ELR (cell line): ENCODE data around the gene GALT.
"Not testable (repeated sequence)": the region's sequence is repeated elsewhere in the genome, so short reads cannot be mapped to it uniquely, and the experiment has no call there.

ENCODE experiments used
- DNase-seq: peaks from one replicate; pipeline ENCODE4 v3.0.0-alpha.2; 2015; ENCODE audit warnings: low read depth

Gene GALT

DNA sequence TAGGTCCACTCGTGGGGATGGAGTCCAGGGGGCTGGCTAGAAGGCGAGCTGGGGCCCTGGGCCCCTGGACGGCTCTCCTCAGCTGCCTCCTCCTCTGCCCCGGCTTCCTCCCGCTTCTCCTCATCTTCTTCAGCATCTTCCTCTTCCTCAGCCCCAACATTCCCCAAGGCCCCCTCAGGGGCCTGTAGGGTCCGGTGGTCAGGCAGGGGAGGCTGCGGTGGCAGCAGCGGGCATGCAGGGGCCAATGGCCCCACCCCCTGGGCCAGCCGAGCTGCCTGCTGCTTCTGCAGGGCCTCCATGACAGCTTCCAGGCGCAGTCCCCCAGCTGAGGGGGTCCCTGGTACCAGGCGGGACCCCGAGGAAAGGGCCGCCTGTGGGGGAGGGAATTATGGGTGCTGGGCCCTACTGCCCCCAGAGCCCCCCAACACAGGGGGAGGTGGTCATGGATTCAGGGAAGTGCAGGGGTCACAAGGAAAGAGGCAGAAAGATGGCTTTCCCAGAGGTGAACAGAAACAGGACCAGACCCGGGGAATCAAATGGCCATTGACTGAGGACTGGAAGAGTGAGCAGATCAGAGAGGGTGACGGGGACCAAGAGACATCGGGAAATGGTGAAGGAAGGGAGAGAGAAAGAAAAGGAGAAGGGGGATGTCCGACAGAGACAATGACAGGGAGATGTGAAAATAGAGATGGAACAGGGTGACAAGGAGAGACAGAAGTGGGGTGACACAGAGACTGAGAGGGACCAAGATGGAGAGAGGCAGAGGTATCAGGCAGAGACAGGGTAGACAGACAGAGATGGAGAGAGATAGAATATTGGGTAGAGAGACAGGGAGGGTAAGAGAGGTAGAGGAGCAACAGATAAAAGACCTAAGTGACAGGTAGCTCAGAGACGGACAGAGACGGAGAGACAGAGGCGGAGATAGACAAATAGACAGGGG is 18.5 kb upstream of the GALT start:
- DNase-seq: no peak

DNA sequence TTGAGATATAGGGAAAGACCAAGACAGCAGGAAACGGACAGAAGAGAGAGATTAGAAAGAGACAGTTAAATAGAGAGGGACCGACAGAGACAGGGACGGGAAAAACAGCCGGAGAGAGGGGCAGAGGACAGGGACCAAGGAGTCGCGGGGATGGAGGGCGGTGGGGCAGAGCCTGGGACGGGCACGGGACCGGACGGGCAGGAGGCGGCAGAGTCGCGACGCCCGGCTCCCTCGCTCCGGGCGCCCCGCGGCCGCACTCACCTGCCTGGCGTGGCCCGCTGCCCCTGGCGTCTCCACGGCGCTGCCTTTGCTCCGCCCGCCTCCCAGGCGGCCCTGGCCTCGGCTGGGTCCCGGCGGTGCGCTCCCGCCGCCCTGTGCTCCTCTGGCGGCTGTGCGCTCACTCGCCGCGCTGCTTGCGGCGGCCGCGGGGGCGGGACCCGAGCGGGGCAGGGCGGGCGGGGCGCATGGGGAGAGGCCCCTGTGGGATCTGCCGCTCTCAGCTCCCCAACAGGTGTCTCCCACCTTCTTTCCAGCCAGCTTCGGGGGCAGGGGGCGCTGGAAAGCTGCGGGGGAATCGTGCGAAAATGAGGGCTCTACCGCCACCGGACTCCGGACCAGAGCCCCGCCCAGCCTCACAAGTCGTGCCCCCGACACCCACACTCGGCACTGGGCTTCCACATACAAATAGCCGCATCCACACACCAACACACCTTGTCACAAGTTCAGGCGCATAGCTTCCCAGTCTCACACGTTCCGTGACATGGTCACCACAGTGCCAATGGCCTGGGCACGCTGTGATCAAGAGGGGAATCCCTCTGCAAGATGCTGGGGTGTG is 17.6 kb upstream of the GALT start, which contains the start of gene ARID3C:
Gene ARID3C, minus strand, starts transcription at position 411 of the 835 bp plus-strand sequence. CDS start 1,052 bp downstream, outside the sequence.
- DNase-seq: no peak

DNA sequence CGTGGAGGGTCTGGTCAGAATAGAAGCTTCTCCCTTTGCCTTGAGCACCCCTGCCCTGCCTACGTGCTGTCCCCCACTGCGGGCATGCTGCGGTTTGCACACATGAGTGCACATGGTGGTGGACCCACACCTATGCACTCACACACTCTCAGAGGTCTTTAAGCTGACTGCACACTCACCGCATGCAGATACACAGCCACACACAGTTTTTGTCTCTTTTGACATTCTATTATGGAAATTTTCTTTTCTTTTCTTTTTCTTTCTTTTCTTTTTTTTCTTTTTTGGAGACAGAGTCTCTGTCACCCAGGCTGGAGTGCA is 17.0 kb upstream of the GALT start:
- no peak for DNase-seq

DNA sequence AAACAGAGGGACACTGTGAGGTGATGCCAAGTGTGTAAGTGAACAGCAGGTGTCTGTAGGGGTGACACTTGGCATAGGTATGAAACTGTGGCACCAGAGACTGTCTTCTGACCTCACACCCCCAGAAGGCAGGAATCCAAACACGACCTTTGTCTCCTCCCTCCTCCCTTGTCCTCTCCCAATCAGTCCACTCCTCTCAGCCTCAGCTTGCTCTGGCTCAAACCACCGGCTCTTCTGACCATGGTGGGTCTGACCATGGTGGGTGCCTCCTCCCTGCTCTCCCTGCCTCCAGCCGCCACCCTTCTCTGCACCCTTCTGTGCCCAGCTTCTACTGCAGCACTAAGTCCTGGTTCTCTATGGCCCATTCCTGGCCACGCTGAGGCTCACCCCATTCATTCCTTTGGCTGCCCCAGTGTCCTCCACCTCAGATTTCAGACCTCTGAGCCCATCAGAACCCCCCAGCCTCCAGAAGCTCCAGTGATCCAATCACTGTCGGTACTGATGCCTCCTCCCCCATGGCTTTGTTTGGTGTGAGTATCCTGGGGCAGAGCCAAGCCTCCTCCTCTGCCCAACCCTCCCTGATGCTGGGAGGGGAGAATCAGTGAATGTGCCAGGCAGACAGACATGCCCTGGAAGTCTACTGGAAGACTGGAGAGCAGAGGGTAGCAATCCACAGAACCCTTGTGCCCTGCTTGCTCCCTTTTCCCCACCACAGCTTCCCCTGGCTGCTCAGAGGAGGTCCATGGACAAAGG is 15.9 kb upstream of the GALT start:
- DNase-seq: no peak

DNA sequence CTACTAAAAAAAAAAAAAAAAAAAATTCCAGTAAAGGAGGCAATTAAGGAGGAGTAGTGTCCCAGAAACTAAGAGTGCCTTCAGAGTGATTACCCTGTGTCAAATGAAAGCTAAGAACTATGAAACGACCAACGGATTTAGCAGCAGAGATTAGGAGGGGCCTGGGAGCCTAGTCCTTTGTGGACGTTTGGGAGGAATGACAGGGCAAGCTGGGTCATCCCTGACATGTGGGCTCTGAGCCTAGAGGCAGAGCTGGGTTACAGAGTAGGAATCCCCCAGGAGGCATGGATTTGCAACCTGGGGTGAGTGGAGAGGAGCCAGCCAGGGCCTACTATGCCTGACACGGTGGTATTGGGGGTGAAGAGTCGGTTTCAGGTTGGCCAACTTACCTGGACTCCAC is 13.3 kb upstream of the GALT start:
- no peak for DNase-seq

DNA sequence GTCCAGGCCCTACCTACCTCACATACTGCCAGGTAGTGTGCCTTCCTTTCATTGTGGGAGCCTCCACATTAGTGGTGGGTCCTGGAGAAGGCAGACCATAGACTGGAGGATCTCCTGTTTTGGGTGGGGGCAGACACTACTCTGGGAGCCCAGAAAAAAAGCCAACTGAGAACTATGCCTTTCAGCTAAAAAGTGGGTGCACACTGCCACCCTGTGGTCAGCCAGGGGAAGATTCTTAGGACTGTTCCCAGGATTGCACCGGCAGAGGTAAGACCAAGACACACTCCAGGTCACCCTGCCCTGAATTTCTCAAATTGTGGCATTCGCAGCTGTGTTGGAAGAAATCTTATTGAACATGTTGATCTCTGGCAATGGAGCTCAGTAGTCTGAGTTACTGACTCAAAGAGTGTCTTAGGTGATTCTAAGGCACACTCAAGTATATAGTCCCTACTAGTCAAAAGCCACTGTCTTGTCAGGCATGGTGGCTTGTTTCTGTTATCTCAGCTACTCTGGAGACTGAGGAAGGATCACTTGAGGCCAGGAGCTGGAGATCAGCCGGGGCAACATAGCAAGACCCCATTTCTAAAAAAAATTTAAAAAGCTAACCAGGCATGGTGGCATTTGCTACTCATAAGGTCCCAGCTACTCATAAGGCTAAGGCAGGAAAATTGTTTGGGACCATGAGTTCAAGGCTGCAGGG is 12.5 kb upstream of the GALT start:
- peak; percentile 74 for DNase-seq

DNA sequence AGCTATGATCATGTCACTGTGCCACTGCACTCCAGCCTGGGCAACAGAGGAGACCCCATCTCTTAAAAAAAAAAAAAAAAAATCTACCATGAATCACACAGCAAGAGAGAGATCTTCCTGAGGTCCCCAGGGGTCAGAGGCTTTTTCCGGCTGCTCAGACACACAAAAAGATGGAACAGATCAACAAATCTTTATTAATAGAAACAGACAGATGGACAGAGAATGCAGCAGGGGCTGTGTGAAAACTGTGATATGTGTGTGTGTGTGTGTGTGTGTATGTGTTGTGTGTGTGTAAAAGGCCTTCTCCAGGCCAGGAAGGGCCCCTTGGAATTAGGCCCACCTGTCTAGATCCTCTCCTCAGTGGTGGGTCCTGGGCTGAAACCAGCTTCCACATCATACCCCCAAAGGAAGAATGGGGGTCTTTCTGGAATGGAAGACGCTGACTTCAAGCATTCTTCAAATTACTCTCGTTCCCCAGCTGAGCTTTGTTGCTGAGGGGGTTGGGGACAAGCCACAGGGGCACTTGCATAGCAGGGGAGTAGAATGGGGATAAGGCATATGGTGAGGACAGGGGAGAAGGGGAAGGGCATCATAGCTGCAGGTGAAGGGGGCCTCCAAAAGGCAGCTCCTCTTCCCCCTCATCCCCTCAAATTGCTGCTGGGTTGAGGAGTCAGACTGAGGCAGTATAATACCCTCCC is 11.8 kb upstream of the GALT start:
- no peak for DNase-seq

DNA sequence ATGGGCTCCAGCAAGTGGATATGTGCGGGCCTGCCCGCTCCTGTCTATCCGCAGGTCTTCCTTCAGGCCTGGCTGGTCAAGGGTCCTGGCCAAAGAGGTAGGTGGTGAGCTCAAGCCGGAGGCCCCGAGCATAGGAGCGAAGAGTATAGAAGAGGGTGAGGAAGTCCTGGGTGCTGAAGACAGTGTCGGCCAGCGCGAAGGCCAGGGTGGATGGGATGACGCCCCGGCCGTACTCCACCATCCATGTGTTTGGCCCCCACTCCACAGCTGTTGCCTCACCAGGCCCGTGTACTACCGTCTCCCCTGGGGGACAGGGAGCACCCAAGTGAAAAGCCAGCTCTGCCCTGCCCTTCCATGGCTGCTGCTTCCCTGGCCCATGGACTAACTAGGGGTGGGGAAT is 10.9 kb upstream of the GALT start:
- DNase-seq: no peak

DNA sequence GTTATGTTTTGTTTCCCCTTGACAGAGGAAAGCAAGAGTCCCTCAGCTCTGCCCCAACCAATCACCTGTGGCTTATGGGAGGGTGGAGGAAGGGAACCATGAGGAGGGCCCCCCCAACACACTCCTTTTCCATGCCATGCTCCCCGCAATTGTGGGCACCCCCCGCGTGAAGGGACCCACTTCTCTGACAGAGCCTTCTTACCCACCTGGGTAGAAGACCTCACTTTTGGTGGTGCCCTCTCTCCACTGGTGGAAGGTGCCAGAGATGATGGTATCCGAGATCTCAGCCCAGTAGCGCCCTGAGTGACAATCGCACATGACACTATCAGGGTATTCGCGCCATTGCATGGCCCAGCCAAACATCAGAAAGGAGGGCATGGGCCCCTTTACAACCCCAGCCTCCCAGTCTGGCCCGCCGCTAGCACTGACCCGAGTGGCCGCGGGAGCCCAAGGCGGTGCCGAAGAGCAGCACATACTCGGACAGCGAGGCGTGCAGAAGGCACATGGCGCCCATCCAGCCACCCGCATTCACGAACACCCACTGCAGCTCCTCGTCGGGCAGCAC is 9.6 kb upstream of the GALT start:
- peak; percentile 54 for DNase-seq

DNA sequence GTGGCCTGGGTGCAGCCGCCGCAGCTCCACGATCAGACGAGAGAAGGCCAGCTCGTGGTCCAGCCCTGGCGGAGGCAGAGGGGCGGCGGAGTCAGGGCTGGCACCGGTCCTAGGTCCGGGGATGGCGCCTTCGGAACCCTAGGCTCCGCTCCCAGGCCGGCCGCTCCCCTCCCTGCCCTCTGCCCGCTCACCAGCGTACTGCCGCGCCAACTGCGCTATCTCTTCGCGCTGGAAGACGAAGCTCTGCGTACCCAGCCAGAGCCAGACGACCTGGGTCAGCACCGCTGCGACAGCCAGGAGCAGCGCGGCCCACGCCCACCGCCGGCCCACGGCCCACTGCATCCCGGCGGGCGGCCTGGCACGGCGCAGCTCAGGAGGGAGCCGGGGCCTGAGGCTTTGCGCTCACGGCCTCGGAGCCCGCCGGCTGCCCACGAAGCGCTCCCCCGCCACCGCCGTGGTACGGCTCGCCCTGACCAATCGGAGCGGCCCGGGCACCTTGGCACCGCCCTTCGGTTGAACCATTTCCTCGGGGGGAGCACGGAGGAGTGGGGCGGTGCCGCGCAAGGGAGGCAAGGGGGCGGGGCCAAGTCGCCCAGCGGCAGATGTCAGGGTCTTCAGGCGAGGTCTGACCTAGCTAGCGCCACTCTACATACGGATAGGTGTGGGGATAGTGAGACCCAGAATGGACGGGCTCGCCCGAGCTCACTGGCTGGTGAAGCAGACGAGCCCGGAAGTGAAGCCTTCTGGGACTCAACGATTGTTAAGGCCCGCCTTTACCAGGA is 8.9 kb upstream of the GALT start, which contains the start of gene SIGMAR1:
Gene SIGMAR1, minus strand, starts transcription at position 432 of the 782 bp plus-strand sequence. Its CDS starts 90 bp downstream, at position 342.
- peak; percentile 94 for DNase-seq

DNA sequence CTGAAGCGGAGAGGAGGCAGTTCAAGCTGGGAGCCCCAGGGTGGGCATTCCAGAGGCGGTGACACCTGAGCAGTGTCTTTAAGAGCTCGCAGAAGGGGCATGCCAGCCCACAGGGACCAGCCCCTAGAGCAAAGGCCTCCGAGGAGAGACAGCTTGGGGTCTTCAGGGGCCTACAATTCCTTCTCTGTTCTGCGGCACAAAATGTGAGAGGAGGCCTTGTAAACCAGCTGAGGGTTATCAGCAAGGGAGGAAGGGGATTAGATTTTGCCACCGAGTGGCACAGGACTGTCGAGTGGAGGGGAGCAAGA is 8.4 kb upstream of the GALT start:
- no peak for DNase-seq

DNA sequence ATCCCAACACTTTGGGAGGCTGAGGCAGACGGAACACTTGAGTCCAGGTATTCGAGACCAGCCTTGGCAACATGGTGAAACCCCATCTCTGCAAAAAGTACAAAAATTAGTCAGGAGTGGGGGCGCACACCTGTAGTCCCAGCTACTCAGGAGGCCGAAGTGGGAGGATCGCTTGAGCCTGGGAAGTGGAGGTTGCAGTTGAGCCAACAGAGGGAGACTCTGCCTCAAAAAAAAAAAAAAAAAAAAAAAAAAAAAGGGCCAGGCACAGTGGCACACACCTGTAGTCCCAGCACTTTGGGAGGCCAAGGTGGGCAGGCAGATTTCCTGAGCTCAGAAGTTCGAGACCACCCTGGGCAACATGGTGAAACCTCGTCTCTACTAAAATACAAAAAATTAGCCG is 7.2 kb upstream of the GALT start:
- not testable (repeated sequence) for DNase-seq

DNA sequence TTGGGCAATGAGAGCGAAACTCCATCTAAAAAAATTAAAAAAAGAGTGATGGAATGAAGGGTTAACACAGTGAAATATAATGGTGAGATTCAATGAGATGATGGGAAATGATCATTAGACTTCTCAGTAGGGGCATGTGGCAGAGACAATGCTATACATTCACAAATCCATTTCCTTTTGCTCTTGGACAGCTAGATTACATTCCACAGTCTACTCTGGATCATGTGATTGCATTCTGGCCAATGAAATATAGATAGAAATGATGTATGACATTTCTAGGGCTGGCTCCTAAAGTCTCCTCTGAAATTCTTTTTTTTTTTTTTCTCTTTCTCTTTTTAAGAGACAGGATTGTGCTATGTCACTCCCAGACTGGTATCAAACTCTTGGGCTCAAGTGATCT is 3.8 kb upstream of the GALT start:
- DNase-seq: no peak

DNA sequence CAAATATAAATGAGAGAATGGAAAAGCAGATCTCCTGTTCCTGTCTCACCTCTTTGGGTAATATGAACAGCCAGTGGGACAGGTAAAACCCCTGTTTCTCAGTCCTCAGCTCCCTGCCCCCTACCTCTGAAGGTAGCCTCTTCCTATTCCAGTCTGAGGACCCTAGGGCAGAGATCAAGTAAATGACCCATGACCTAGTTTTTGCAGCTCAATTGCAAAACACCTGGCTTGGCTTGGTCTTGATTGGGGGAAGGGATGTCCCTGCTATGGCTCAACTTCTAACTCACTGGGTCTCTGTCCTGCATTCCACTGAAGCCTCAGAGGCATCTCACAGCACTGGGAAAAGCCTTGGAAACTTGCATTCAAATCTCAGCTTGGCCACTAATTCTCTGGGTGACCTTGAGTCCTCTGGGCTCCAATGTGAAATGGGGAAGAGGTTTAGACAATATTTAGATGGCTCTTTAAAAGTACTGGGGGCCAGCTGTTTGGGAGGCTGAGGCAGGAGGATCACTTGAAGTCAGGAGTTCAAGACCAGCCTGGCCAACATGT is 1.6 kb upstream of the GALT start:
- DNase-seq: no peak

DNA sequence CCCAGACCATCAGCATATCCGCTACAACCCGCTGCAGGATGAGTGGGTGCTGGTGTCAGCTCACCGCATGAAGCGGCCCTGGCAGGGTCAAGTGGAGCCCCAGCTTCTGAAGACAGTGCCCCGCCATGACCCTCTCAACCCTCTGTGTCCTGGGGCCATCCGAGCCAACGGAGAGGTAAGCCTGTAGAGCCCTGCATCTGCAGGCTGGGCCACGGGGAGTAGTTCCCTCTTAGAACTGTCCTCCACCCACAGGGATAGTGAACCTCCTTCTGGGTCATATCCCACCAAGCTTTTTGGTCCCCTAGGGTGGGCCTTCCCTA is 569 bp downstream of the GALT start:
- no peak for DNase-seq

DNA sequence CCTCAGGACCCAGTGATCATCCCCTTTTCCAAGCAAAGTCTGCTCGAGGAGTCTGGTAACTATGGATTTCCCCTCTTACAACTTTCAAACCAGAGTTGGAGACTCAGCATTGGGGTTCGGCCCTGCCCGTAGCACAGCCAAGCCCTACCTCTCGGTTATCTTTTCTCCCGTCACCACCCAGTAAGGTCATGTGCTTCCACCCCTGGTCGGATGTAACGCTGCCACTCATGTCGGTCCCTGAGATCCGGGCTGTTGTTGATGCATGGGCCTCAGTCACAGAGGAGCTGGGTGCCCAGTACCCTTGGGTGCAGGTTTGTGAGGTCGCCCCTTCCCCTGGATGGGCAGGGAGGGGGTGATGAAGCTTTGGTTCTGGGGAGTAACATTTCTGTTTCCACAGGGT is 1.2 kb downstream of the GALT start:
- DNase-seq: no peak

DNA sequence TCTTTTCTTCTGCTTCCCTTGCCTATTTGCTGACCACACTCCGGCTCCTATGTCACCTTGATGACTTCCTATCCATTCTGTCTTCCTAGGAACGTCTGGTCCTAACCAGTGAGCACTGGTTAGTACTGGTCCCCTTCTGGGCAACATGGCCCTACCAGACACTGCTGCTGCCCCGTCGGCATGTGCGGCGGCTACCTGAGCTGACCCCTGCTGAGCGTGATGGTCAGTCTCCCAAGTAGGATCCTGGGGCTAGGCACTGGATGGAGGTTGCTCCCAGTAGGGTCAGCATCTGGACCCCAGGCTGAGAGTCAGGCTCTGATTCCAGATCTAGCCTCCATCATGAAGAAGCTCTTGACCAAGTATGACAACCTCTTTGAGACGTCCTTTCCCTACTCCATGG is 2.2 kb downstream of the GALT start:
- DNase-seq: no peak

DNA sequence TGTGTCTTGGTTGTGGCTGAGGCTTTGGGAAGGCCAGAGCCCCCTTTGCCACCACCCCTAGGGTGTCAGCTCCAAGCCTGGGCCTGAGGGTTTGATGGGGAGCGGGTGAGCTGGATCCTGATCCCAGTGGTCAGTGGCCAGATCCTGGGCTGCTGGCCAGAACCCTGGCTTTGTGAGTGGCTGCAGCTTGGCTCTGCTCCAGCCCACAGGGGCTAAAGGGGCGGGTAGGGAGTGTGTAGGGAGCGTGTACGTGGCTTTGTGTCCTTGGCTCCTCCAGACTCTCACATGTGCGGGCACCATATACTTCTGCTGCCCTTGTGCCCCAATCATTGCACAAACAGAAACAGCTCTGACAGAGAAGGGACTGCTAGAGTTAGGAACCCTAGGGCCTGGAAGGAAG is 4.3 kb downstream of the GALT start:
- no peak for DNase-seq

DNA sequence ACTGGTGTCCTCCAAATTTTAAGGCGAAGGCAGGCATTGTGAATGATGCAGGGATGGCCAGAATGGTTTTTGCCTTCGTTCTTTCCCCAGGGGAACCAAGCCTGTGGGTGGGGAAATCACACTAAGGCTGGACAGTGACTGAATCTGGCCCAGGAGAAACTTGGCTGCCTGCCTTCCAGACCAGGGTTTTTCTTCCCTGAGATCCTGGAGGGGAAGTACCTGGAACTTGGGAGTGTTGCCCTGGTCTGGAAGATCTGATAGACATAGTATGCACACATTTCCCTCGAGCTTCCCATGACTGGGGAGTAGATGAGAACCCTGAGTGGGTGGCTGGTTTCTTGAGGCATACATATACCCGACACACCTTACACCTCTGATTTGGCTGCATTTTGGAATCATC is 4.8 kb downstream of the GALT start:
- DNase-seq: peak; percentile 32
